ENCODE measurements around the gene CCDC150. TPM values are rescaled to one million over a fixed set of nuclear protein-coding genes. Genes with fewer than 3 reads are reported as not detected.
A peak's percentile ranks its signal among the peaks of the same experiment; 100 is the strongest.

The CCDC150 gene
- total and polyA plus RNA-seq, 9 of the 15 experiments (the other 6 are each of a cell fraction or from before 2014, with no cell fraction given) = 4.4 to 23.1 (median 11.3) TPM

DNA sequence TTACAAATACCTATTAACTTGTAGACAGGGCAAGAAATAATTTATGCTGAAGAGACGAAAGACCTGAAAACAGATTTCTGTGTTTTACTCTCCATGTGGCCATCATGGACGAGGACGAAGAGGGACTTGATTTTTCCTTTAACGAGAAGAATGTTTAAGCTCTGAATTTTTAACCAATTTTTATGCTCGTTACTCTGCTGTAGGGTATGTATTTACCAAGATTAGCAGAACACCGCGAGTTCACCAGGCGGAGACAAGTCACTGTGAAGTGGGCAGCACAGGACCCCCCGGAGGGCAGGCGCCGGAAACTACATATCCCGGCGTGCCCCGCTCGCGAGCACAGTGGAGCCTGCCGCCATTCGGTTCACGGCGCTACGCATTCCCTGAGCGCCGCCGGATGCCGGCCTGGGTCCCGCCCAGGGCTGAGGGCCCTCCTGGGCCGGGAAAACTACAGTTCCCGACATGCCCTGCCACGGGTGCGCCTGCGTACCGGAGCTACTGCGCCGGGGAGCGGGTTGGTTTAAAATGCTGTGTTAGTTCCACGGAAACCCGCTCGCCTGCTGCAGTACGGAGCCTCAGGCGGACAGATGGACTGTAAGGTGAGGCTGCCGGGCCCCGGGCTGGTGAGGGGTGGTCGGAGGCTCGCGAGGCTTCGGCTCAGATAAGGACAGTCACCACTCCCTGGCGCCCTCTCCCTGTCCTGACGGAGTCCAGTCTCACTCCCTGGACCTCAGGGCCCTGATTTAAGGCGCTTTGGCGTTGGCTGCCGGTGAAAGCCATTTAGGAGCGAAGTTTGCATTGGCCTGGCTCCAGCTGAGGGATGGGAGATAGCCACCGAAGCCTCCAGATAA, at the start of gene CCDC150 (continued):
- TF ChIP-seq, protein P1, sequence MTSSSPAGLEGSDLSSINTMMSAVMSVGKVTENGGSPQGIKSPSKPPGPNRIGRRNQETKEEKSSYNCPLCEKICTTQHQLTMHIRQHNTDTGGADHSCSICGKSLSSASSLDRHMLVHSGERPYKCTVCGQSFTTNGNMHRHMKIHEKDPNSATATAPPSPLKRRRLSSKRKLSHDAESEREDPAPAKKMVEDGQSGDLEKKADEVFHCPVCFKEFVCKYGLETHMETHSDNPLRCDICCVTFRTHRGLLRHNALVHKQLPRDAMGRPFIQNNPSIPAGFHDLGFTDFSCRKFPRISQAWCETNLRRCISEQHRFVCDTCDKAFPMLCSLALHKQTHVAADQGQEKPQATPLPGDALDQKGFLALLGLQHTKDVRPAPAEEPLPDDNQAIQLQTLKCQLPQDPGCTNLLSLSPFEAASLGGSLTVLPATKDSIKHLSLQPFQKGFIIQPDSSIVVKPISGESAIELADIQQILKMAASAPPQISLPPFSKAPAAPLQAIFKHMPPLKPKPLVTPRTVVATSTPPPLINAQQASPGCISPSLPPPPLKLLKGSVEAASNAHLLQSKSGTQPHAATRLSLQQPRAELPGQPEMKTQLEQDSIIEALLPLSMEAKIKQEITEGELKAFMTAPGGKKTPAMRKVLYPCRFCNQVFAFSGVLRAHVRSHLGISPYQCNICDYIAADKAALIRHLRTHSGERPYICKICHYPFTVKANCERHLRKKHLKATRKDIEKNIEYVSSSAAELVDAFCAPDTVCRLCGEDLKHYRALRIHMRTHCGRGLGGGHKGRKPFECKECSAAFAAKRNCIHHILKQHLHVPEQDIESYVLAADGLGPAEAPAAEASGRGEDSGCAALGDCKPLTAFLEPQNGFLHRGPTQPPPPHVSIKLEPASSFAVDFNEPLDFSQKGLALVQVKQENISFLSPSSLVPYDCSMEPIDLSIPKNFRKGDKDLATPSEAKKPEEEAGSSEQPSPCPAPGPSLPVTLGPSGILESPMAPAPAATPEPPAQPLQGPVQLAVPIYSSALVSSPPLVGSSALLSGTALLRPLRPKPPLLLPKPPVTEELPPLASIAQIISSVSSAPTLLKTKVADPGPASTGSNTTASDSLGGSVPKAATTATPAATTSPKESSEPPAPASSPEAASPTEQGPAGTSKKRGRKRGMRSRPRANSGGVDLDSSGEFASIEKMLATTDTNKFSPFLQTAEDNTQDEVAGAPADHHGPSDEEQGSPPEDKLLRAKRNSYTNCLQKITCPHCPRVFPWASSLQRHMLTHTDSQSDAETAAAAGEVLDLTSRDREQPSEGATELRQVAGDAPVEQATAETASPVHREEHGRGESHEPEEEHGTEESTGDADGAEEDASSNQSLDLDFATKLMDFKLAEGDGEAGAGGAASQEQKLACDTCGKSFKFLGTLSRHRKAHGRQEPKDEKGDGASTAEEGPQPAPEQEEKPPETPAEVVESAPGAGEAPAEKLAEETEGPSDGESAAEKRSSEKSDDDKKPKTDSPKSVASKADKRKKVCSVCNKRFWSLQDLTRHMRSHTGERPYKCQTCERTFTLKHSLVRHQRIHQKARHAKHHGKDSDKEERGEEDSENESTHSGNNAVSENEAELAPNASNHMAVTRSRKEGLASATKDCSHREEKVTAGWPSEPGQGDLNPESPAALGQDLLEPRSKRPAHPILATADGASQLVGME (CRISPR knock-in tag; IDR thresholded peaks at IDR 0.05) = no peak
- TF ChIP-seq ZNF280A (IDR thresholded peaks at IDR 0.05; ENCODE audit: low read depth, partially characterized antibody) (no peak), RHOXF2B (CRISPR knock-in tag; conservative IDR thresholded peaks at IDR 0.05) (no peak), DLX4 (CRISPR knock-in tag; IDR thresholded peaks at IDR 0.05) (no peak), KAT8 (IDR thresholded peaks at IDR 0.05; ENCODE audit: low read depth) (no peak), MBD2 (IDR thresholded peaks at IDR 0.05; ENCODE audit: borderline replicate concordance, low read depth) (peak; percentile 73), PURB (CRISPR knock-in tag; IDR thresholded peaks at IDR 0.05; ENCODE audit: low read depth) (no peak), STAT5B (CRISPR knock-in tag; IDR thresholded peaks at IDR 0.05) (no peak), ESRRB (CRISPR knock-in tag; IDR thresholded peaks at IDR 0.05; ENCODE audit: borderline replicate concordance) (no peak), SMAD4 (CRISPR knock-in tag; conservative IDR thresholded peaks at IDR 0.05) (no peak), NR4A1 (CRISPR knock-in tag; IDR thresholded peaks at IDR 0.05) (no peak), NR4A1 (tag; IDR thresholded peaks at IDR 0.05) (no peak)
- TF ChIP-seq, protein P2, sequence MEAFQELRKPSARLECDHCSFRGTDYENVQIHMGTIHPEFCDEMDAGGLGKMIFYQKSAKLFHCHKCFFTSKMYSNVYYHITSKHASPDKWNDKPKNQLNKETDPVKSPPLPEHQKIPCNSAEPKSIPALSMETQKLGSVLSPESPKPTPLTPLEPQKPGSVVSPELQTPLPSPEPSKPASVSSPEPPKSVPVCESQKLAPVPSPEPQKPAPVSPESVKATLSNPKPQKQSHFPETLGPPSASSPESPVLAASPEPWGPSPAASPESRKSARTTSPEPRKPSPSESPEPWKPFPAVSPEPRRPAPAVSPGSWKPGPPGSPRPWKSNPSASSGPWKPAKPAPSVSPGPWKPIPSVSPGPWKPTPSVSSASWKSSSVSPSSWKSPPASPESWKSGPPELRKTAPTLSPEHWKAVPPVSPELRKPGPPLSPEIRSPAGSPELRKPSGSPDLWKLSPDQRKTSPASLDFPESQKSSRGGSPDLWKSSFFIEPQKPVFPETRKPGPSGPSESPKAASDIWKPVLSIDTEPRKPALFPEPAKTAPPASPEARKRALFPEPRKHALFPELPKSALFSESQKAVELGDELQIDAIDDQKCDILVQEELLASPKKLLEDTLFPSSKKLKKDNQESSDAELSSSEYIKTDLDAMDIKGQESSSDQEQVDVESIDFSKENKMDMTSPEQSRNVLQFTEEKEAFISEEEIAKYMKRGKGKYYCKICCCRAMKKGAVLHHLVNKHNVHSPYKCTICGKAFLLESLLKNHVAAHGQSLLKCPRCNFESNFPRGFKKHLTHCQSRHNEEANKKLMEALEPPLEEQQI (IDR thresholded peaks at IDR 0.05) = no peak
- TF ChIP-seq, protein P3, sequence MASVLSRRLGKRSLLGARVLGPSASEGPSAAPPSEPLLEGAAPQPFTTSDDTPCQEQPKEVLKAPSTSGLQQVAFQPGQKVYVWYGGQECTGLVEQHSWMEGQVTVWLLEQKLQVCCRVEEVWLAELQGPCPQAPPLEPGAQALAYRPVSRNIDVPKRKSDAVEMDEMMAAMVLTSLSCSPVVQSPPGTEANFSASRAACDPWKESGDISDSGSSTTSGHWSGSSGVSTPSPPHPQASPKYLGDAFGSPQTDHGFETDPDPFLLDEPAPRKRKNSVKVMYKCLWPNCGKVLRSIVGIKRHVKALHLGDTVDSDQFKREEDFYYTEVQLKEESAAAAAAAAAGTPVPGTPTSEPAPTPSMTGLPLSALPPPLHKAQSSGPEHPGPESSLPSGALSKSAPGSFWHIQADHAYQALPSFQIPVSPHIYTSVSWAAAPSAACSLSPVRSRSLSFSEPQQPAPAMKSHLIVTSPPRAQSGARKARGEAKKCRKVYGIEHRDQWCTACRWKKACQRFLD (CRISPR knock-in tag; IDR thresholded peaks at IDR 0.05) = no peak

Measured in K562 (cell line).